Spleen (tissue), 7 donors: Measurements from ENCODE around the gene TSHR.

Experiments used
- POLR2A ChIP-seq, 3 donors: fragments of 450-650 bp; IDR thresholded peaks; one replicate each; pipeline ENCODE4 v1.5.1; 2017; ENCODE audit warnings: antibody characterized with exemption in 3 of 3, mild to moderate bottlenecking in 1 of 3
- POLR2AphosphoS5 ChIP-seq, 3 donors: sonication (generic); formaldehyde crosslinking; IDR thresholded peaks; one replicate each; pipeline ENCODE4 v1.5.1; 2017; ENCODE audit warnings: antibody characterized with exemption in 3 of 3
- TF ChIP-seq, protein P1 (sequence below), 11 experiments: fragments of 200-600 bp in 7 of 11; fragments of 450-650 bp in 4 of 11; sonication (generic) in 4 of 11; IDR thresholded peaks in 8 of 11; conservative IDR thresholded peaks in 3 of 11; 1 replicate in 7 of 11; 2 replicates in 4 of 11; pipeline versions ENCODE4 v1.4.0 to v1.8.0; 2016 to 2021; ENCODE audit warnings: antibody characterized with exemption in 11 of 11, inconsistent platforms in 4 of 11, mild to moderate bottlenecking in 1 of 11
- donor health status: DM: no; HTN: no; CAD: no; lungs with moderate emphysema.
- donor health status: DM: no; HTN: no; CAD: no.
- donor health status: DM: no; HTN: no; CAD: no.

DNA sequence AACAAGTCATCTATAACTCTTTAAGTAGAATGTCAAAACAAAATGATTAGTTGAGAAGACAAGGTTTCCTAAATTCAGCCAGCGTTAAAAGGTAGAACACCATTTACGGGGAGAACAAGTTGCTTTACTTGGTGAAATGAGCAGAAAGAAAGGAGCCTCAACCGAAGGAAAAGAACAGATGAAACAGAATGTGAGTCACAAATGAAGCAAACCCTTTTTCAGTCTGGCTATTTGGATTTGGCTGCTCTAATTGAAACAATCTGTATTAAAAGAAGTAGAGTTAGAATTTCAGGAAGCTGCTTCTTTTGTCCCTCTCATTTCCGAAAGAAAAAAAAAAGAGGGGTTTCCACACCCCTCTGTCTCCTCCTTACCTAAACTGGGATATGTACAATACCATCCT lies 48.5 kb upstream of the TSHR start:
- TF ChIP-seq, protein P1, sequence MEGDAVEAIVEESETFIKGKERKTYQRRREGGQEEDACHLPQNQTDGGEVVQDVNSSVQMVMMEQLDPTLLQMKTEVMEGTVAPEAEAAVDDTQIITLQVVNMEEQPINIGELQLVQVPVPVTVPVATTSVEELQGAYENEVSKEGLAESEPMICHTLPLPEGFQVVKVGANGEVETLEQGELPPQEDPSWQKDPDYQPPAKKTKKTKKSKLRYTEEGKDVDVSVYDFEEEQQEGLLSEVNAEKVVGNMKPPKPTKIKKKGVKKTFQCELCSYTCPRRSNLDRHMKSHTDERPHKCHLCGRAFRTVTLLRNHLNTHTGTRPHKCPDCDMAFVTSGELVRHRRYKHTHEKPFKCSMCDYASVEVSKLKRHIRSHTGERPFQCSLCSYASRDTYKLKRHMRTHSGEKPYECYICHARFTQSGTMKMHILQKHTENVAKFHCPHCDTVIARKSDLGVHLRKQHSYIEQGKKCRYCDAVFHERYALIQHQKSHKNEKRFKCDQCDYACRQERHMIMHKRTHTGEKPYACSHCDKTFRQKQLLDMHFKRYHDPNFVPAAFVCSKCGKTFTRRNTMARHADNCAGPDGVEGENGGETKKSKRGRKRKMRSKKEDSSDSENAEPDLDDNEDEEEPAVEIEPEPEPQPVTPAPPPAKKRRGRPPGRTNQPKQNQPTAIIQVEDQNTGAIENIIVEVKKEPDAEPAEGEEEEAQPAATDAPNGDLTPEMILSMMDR (IDR thresholded peaks at IDR 0.05 in 8 of 11, conservative IDR thresholded peaks at IDR 0.05 in 3 of 11): no peak
- TF ChIP-seq POLR2A (IDR thresholded peaks at IDR 0.05) (no peak), POLR2AphosphoS5 (IDR thresholded peaks at IDR 0.05) (no peak)
